Activated T-cell treated with anti-CD3 and anti-CD28 coated beads for 1 hour (primary cell): ENCODE data around the gene HPSE2.
"Not testable (repeated sequence)": the region's sequence is repeated elsewhere in the genome, so short reads cannot be mapped to it uniquely, and the experiment has no call there.

Source experiments
- DNase-seq: peaks from one replicate; pipeline ENCODE4 v3.0.0-alpha.2; 2020; ENCODE audit warnings: low read depth

Gene HPSE2

DNA sequence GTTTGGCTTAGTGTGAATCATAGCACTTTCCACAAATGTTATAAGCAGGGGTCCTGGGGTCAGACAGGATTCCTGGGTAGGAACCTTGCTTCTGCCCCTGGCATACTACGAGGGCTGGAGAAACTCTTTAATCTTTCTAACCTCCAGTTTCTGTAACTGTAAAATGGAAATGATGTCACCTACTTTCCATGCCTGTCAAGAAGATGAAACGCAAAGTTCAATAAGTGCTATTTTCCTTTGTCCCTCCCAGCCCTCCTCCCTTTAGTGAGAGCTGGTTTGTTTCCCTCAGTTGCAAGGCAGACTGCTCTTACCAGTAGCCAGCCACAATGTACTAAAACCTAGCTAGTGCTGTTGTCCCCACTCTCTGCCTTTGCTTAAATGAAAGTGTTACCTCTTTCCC is 671.8 kb downstream of the HPSE2 start:
- DNase-seq = no peak

DNA sequence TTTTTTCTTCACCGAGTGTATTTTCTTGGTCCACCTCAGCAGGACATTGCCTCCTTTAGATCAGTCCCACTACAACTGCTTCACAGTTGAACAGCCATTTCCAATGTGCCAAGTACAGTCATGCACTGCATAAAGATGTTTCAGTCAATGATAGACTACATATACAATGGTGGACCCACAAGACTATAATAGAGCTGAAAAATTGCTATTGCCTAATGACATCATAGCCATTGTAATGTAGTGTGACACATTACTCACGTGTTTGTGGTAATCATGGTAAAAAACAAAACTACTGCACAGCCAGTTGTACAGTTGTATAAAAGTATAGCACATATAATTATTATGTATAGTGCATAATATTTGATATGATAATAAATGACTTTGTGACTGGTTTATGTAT is 675.1 kb downstream of the HPSE2 start:
- DNase-seq = no peak

DNA sequence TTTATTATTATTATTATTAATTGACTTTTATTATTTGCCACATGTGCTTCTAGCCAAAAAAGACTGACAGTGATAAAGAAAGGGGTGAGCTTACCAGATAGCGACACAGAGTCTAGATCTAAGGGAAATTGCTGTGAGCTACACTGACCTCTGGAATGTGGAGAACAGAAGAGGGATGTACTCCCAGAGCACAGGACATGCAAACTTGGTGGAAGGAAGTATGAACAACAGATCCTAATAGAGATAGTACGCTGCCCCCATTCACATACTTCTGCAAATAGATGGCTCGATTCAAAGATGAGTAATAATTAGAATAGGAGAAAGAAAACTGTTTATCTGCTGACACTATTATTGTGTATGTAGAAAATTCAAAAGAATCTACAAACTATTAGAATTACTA is 679.6 kb downstream of the HPSE2 start:
- no peak for DNase-seq

DNA sequence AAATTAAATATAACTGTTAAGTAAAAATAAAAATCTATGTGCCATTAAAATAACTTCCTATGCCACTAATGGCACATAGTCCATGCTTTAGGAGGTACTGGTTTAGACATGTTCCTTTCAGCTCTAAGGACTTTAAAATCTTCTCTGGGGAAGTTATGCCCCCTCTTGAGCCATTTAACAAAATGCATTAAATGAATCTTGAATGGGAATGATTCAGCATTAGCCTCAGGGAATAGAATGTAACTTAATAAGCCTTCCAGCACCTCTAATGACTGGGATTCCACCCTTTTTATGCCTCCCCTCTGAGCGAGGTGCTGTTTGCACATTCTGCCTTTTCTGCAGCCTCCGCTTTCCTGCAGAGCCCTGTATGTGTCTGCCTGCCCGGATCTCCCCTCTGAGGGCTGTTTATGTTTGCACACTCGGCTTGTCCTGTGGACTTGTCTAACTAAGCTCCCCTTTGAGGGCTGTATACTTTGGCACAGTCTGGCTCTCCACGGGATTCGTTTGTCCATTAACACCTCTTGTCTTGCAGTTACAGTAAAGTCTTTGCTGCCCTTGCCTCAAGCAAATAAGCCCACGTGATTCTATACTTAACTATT is 680.5 kb downstream of the HPSE2 start:
- no peak for DNase-seq

DNA sequence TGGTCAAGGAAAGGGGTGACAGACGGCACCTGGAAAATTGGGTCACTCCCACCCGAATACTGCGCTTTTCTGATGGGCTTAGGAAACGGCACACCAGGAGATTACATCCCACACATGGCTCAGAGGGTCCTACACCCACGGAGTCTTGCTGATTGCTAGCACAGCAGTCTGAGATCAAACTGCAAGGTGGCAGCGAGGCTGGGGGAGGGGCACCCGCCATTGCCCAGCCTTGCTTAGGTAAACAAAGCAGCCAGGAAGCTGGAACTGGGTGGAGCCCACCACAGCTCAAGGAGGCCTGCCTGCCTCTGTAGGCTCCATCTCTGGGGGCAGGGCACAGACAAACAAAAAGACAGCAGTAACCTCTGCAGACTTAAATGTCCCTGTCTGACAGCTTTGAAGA is 694.1 kb downstream of the HPSE2 start:
- DNase-seq = not testable (repeated sequence)

DNA sequence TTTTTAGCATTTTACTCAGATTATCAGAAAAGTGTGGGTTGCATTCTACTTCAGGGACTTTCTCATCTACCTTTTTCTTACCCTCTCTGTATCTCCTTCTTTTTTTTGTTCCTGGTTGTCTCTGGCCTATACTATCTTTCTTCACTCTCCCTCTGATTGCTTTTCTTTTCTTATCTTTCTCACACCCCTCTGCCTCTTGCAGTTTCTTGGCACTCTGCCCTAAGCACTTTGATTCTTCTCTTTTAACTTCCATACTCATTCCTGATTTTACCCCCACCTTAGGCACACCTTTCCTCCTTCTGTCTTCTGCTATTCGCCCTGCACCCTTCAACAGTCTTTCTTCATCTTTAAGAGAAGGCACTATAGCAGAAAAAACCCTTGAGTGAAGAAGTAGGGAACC is 696.1 kb downstream of the HPSE2 start:
- no peak for DNase-seq

DNA sequence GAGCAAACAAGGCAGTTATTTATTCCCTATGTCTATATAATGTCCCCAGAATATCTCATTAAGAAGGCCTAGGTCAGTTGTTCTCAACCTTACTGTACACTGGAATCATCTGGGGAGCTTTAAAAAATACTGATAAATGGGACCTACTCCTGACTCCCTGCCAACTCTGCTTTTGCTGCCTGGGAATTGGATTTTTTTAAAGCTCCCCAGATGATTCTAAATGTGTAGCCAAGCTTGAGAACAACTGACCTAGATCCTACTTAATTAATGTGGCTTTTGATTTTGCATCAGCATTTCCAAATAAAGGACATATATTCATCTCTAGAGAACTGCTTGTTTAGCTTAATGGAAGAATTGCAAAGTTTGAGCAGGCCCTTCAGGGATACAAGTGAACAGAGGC is 697.2 kb downstream of the HPSE2 start:
- no peak for DNase-seq

DNA sequence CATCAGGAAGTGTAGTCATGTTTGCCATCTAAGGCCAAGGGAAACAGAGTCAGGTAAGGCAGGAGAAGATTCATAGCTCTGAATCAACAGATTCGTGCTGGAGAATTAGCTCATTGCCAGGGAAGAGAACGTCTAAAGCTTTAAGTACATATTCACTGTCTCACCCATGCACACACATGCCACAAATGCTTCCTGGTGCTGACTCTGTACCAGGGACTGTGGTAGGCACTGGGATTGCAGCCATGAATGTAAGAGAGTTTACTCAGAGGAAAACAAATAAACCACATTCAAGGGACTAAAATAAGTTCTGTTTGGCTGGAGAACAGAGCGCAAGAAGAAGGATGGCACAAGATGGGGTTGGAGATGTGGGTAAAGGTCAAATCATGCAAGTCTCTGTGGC is 699.1 kb downstream of the HPSE2 start:
- no peak for DNase-seq

DNA sequence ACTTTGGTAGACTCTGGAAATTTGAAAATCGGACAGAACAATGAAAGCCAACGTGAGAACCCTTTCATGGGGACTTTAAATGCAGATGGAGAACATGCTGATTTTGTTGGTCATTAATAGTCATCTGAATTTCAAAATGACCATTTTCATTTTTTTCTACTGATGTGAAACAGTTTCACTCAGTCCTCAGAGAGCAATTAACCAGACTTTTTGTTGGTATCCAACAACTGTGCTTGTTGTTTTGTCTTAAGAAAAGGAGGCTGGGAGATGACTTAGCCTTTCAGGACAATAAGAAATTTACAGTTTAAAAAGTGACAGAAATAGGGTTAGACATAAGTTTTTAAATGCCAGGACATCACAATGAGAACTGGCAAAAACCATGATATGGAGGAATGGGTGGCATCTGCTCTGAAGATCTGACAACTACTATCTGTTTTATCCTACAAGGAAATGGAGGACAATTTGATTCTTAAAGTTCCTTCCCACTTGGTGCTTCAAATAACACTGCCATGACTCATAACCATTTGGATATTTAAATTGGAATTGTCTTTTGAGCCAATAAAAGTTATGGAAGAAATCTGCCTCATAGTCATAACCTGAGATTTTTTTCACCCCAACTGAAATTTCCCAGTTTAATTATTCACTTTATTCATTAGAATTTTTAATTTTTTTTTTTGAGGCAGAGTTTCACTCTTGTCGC is 701.8 kb downstream of the HPSE2 start:
- no peak for DNase-seq

DNA sequence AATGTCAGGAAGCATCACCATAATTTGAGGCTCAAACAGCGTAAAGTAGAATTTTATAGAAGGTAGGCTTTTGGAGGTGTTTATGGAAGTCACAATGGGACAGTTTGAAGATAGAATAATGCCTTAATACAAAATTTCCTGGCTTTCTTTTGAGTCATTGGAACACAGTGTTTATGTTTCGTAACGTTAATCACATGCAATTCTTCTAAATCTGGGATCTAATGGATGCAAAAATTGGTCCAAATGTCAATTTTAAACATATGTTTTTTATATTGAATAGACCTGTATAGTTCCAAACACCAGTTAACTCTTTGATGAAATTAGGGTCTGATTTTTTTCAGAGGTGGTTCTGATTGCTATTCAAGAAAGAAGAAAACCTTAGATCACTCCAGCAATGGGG is 702.4 kb downstream of the HPSE2 start:
- no peak for DNase-seq

DNA sequence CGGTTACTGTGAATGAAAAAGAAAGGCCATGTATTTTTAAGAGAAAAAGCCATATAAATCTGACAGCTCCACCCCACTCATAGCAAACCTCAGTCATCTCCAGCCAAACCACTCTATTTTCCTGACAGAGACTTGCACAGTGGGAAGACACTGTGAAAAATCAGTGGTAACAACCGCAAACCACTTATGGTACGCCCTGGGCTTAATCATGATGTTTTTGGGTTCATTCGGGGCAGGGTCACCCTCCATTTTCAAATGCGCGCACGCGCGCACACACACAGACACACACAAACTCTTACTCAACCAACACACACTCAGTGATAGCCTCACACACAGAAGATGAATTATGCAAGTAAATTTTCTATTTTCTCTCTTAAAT is 706.9 kb downstream of the HPSE2 start:
- no peak for DNase-seq

DNA sequence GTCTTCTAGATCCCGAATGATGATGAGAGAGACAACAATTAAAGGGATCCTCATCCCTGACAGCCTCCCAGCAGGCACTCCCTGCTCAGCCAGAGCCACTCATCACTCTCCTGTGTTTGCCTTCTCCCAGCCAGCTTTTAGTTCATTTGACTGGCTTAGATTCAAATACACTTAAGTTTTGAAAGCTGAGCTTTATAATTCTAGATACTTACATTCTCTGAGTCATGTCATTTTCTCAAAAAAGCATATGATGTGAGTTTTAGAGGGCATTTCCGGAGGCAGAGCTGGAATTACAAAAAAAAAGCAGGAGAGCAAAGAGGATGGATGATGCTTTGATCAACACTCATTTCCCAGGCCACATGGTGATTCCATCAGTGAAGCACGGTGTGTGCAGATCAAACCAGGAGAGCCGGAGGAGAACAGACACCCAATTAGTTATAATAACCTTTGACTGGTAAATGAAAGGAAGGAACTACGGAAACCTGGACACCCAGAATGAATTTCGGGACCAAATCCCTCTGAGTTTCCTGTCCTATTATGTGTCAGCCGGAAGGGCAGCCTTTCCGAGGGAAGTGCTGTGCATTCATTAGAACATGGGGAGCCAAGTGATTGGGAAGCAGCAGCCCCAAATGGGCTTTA is 707.4 kb downstream of the HPSE2 start:
- DNase-seq = no peak

DNA sequence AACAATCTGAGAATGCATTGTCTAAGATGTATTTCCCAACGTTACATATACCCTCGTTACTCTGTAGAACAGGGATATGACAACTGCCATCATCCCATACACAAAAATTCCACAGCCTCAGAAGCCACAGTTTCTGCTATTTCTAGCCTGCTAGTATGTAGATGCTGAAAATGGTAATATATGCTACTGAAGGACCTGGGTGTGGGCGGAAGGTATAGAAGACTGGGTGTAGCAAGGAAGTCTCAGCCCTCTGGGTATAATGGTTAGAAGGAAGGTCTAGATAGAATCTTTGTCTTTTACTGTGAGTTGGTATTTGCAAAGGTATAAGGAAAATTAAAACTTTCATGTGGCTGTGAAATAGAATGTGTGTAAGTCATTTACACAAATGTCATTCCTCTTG is 709.7 kb downstream of the HPSE2 start:
- DNase-seq = no peak

DNA sequence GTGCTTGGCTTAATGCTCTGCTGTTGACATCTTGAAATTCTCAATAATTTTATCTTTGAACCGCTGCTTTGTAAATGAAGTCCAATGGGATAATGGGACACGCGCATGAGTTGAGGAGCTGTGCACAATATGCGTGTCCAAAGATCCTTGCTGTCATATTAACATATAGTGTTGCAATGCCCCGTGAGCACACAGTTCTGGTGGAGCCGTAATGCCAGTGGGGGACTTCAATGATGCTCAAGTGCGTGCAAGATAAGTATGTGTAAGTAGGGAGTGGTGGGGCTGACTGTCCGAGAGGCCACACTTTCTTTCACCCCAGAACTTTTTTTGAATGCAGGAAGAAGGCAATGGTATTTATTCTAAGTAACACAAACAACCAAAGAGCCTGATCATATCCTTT is 711.5 kb downstream of the HPSE2 start:
- no peak for DNase-seq

DNA sequence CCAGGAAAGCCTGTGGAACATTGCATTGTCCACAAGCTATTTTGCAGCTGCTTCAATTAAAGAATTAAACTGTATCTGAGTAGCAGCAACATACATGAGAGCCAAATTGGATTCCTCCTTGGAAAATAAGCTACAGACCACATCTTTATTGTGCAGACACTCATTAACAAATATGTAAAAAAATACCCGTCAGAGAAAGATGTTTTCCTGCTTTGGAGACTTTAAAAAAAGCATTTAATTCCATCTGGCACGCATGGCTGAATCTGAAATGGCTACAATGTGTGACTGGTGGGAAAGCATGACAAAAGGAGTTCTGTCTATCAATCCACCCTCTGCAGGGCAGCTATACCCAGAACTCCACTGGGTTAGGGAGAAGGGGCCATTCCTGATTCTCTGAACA is 715.8 kb downstream of the HPSE2 start:
- DNase-seq = no peak

DNA sequence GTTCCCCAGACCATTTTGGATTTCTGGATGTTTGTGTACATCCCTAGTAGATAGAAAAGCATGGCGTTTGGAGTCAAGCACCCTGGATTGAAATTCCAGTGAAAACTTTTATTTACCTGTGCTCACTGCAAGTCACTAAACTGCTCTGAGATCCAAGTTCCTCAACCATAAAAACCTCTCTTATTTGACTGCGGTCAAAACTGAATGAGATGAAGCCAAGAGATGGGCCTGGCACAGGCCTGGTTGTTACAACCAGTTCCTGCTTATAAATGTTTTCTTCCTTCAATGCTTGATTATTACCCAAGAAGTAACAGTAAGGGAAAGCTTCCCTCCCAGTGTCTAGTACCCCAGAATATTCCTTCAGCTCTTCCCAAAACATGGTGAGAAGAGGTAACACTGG is 718.0 kb downstream of the HPSE2 start:
- no peak for DNase-seq

DNA sequence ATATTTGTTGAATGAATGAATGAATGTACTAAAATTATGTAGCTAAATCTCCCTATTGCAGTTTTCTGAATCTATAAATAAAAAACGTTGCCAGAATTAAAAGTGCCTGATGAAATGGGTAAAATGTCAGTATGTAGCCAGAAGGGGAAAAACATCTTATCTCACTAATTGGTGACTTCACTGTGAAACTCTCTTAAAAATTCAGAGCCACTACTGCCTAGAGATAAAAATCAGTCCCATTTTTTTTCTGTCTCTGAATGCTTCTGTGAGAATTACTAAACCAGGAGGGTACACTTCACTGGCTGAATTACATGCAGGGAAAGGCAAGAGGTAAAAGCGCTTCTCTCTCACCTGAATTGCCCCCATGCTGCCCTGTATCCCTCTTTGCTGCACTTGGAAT is 719.3 kb downstream of the HPSE2 start:
- no peak for DNase-seq

DNA sequence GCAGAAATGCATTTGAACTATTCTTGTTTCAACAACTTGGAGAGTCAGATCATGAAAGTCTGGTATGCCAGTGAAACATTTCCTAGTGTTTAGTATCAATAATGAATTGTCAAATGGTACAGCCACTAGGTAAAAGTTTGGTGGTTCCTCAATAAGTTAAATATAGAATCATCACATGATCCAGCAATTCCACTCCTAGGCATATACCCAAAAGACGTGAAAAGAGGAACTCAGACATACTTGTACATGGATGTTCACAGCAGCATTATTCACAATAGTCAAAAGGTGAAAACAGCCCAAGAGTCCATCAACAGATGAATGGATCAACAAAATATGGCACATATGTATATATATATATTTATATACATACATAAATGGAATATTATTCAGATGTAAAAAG is 721.9 kb downstream of the HPSE2 start:
- no peak for DNase-seq

DNA sequence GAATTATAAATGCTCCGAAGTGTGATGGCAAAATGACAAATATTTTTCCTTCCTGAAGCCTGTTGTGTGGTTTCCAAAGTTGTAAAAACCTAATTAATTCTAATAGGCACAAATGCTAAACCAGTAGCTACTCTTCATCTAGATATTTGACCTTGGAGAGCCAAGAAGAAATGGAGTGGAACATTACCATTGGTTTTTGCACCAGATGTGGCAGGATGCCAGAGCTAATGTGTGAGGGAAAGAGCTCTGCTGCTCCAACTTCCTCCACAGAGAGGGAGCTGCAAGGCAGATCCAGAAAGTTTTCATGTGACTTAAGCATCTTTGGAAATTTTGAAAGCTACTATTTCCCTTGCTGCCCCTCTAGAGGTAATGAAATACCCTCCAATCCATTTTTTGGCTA is 723.8 kb downstream of the HPSE2 start:
- no peak for DNase-seq

DNA sequence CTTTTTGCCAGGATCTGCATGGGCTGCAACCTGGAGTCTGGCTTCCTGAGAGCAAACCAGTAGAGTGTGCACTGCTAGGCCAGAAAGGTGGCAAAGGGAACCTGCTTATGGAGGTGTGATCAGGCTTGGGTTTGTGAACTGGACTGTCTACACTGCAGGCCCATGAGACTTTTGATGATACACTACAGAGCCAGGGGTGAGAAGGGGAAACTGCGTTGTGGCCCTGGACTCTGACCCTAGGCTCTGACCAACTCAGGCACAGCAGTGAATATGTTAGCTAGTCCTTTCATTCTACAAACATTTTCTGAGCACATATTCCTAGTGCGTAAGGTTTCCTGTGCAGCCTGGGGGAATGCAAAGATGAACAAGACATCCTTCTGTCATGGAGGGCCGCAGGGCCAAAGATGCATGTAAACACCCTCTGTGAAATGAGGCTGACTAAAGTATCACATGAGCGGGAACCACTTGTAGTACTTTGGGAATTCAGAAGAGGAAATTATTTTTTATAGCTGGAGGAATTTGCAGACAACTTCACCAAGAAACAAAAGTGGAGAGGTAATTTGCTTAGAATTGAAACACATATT is 725.1 kb downstream of the HPSE2 start:
- DNase-seq = no peak

DNA sequence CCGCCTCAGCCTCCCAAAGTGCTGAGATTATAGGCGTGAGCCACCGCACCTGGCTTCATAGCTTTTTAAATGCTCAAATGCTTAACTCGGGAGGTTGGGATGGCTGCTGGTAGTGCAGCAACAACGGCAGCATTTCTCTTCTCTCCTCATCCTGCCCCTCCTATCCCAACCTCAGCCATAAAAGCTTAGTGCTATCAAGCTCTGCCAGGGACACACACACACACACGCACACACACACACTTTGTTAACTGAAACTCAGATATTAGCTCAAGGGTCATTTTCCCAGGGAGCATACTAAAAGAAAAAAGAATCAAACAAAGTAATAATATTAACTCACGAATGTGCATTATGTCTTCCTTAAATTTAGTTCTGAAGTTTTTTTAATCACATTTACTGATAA is 725.9 kb downstream of the HPSE2 start:
- no peak for DNase-seq

DNA sequence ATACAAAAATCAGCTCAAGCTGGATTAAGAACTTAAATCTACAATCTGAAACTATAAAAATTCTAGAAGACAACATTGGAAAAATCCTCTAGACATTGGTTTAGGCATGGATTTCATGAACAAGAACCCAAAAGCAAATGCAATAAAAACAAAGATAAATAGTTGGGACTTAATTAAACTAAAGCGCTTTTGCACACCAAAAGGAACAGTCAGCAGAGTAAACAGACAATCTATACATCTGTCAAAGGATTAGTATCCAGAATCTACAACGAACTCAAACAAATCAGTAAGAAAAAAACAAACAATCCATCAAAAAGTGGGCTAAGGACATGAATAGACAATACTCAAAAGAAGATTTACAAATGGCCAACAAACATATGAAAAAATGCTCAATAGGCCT is 733.1 kb downstream of the HPSE2 start:
- not testable (repeated sequence) for DNase-seq

DNA sequence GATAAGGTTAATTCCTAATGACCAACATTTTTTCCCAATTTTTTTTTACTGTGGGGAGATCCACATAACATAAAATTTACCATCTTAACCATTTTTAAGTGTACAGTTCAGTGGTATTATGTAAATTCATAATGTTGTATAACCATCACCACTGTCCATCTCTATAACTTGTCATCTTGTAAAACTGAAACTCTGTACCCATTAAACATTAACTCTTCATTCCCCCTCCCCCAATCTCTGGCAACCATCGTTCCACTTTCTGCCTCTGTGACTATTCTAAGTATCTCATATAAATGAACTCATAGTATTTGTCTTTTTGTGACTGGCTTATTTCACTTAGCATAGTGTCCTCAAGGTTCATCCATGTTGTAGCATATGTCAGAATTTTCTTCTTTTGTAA is 742.9 kb downstream of the HPSE2 start:
- no peak for DNase-seq
